SK-N-MC (cell line): ENCODE data around the gene BSPRY.

Experiments used
- EZH2 ChIP-seq: fragments of 200-600 bp; sonication (generic); IDR thresholded peaks from one replicate; pipeline ENCODE4 v1.6.1; 2017; ENCODE audit warnings: antibody characterized with exemption
- FOXP2 ChIP-seq: optimal IDR thresholded peaks from 2 replicates; pipeline ENCODE3; 2011; ENCODE audit warnings: mild to moderate bottlenecking, moderate library complexity; ENCODE audit not compliant: insufficient read depth; ENCODE audit errors: extremely low read length, control extremely low read depth
- POLR2AphosphoS5 ChIP-seq: IDR thresholded peaks from 2 replicates; pipeline ENCODE4 v1.6.1; 2012; ENCODE audit warnings: mild to moderate bottlenecking, low read depth, low read length, borderline replicate concordance

- TF ChIP-seq POLR2AphosphoS5 (no peak), EZH2 (no peak), FOXP2 (no peak)
Observed at GRCh38 chr9:113322671-113323070, 26.7 kb upstream of the BSPRY start.
